Large intestine (tissue), 3 donors: ENCODE data around the gene VSX2. TPM values are rescaled to one million over a fixed set of nuclear protein-coding genes. Genes with fewer than 3 reads are reported as not detected.

ENCODE experiments used
- DNase-seq, 2 donors: peaks; one replicate each; pipeline versions ENCODE4 v3.0.0 to v3.0.0-alpha.2; 2013
- H3K27ac ChIP-seq: one replicate; pipeline ENCODE4 v1.5.1; 2013; ENCODE audit warnings: low read length
- H3K27me3 ChIP-seq: 2 replicates; pipeline ENCODE4 v1.6.1; 2013; ENCODE audit warnings: low read length; ENCODE audit not compliant: control insufficient read depth, insufficient read depth
- H3K36me3 ChIP-seq: 2 replicates; pipeline ENCODE4 v1.6.1; 2013; ENCODE audit warnings: low read length; ENCODE audit not compliant: control insufficient read depth, insufficient read depth
- H3K4me1 ChIP-seq: one replicate; pipeline ENCODE4 v1.6.1; 2013; ENCODE audit warnings: low read length; ENCODE audit not compliant: control insufficient read depth, insufficient read depth
- H3K4me3 ChIP-seq: one replicate; pipeline ENCODE4 v1.5.1; 2013; ENCODE audit warnings: low read length
- H3K9me3 ChIP-seq: one replicate; pipeline ENCODE4 v1.6.1; 2013; ENCODE audit warnings: mild to moderate bottlenecking, low read depth, low read length, moderate library complexity; ENCODE audit not compliant: control insufficient read depth
- WGBS: methylation state at CpG from one replicate; pipeline ENCODE4 v1.1.5; 2013; ENCODE audit warnings: low lambda C conversion rate; ENCODE audit not compliant: insufficient coverage; 5-methylcytosine and 5-hydroxymethylcytosine counted together
- polyA plus RNA-seq: library from polyadenylated mRNA; unstranded; fragments of 120-200 nt; gene quantifications from one replicate; pipeline ENCODE4 v1.2.1, GENCODE V29; 2013

VSX2 gene
- polyA plus RNA-seq, 1 donor: not detected

GRCh38 chr14:74275241-74275841 lies 36.1 kb downstream of the VSX2 start:
- no peak for DNase-seq
- Histone ChIP-seq H3K36me3 (no peaks in the 10 kb centered on the region), H3K9me3 (no peaks in the 10 kb centered on the region), H3K27me3 (peaks cover 2% of the 10 kb centered on the region), H3K27ac (no peak overlapping the region), H3K4me1 (no peaks in the 10 kb centered on the region), H3K4me3 (no peak overlapping the region)
- WGBS: no CpG with 5 or more reads among the region's 6 CpGs

GRCh38 chr14:74278080-74278479 lies 38.8 kb downstream of the VSX2 start:
- Histone ChIP-seq H3K36me3 (peaks cover 4% of the 10 kb centered on the region), H3K27me3 (no peaks in the 10 kb centered on the region), H3K27ac (no peak overlapping the region), H3K9me3 (no peaks in the 10 kb centered on the region), H3K4me1 (no peaks in the 10 kb centered on the region), H3K4me3 (no peak overlapping the region)
- no CpG with 5 or more reads among the region's 2 CpGs for WGBS
- DNase-seq: no peak

- DNase-seq: no peak
- no peaks in the 10 kb centered on the region for H3K4me1 ChIP-seq
- no peak overlapping the region for H3K4me3 ChIP-seq
- WGBS: no CpG with 5 or more reads among the region's 2 CpGs
- H3K9me3 ChIP-seq: no peaks in the 10 kb centered on the region
- peaks cover 27% of the 10 kb centered on the region for H3K36me3 ChIP-seq
- H3K27ac ChIP-seq: no peak overlapping the region
- H3K27me3 ChIP-seq: no peaks in the 10 kb centered on the region
These were observed 41.8 kb downstream of the VSX2 start for GRCh38 chr14:74281069-74281468.

GRCh38 chr14:74286736-74287135 lies 47.5 kb downstream of the VSX2 start:
- H3K4me1 ChIP-seq: no peaks in the 10 kb centered on the region
- DNase-seq: no peak
- no peaks in the 10 kb centered on the region for H3K9me3 ChIP-seq
- no peak overlapping the region for H3K4me3 ChIP-seq
- no peaks in the 10 kb centered on the region for H3K27me3 ChIP-seq
- no CpG with 5 or more reads among the region's 7 CpGs for WGBS
- H3K27ac ChIP-seq: no peak overlapping the region
- peaks cover 82% of the 10 kb centered on the region for H3K36me3 ChIP-seq

GRCh38 chr14:74289801-74290200 lies 50.6 kb downstream of the VSX2 start:
- no peak for DNase-seq
- peaks cover 82% of the 10 kb centered on the region for H3K36me3 ChIP-seq

GRCh38 chr14:74290415-74290814 lies 51.2 kb downstream of the VSX2 start:
- H3K27ac ChIP-seq: no peak overlapping the region
- H3K4me1 ChIP-seq: peaks cover 15% of the 10 kb centered on the region
- no peak overlapping the region for H3K4me3 ChIP-seq
- H3K27me3 ChIP-seq: no peaks in the 10 kb centered on the region
- peaks cover 82% of the 10 kb centered on the region for H3K36me3 ChIP-seq
- no peak for DNase-seq
- no CpG with 5 or more reads among the region's 7 CpGs for WGBS
- no peaks in the 10 kb centered on the region for H3K9me3 ChIP-seq

More at GRCh38 chr14:74289801-74290200, 50.6 kb downstream of the VSX2 start:
- H3K27ac ChIP-seq: no peak overlapping the region
- no peak overlapping the region for H3K4me3 ChIP-seq
- WGBS: no CpG with 5 or more reads among the region's 5 CpGs
- H3K27me3 ChIP-seq: no peaks in the 10 kb centered on the region
- peaks cover 9% of the 10 kb centered on the region for H3K4me1 ChIP-seq
- no peaks in the 10 kb centered on the region for H3K9me3 ChIP-seq

- no peak overlapping the region for H3K4me3 ChIP-seq
- peaks cover 31% of the 10 kb centered on the region for H3K4me1 ChIP-seq
- DNase-seq: no peak
- WGBS: 50% methylated on average over 2 of the region's 11 CpGs
- H3K9me3 ChIP-seq: no peaks in the 10 kb centered on the region
- peaks cover 78% of the 10 kb centered on the region for H3K36me3 ChIP-seq
- no peaks in the 10 kb centered on the region for H3K27me3 ChIP-seq
- H3K27ac ChIP-seq: no peak overlapping the region
These were observed 52.8 kb downstream of the VSX2 start for GRCh38 chr14:74292061-74292460.

GRCh38 chr14:74293606-74294005 lies 54.4 kb downstream of the VSX2 start:
- H3K4me3 ChIP-seq: no peak overlapping the region

GRCh38 chr14:74296037-74296467 lies 56.8 kb downstream of the VSX2 start:
- peak; percentile 83 to 92 for DNase-seq

More at GRCh38 chr14:74293606-74294005, 54.4 kb downstream of the VSX2 start:
- Histone ChIP-seq H3K4me1 (peaks cover 34% of the 10 kb centered on the region), H3K9me3 (no peaks in the 10 kb centered on the region), H3K27ac (peak overlapping the region; percentile 26), H3K27me3 (no peaks in the 10 kb centered on the region), H3K36me3 (peaks cover 76% of the 10 kb centered on the region)
- peak; percentile 41 to 62 for DNase-seq
- no CpG with 5 or more reads among the region's 2 CpGs for WGBS

GRCh38 chr14:74297986-74298385 lies 58.7 kb downstream of the VSX2 start:
- Histone ChIP-seq H3K27ac (no peak overlapping the region), H3K27me3 (no peaks in the 10 kb centered on the region), H3K9me3 (no peaks in the 10 kb centered on the region), H3K36me3 (peaks cover 48% of the 10 kb centered on the region), H3K4me3 (no peak overlapping the region), H3K4me1 (peaks cover 48% of the 10 kb centered on the region)
- no CpG with 5 or more reads among the region's 10 CpGs for WGBS
- DNase-seq: no peak

More at GRCh38 chr14:74296037-74296467, 56.8 kb downstream of the VSX2 start:
- peak overlapping the region; percentile 64 for H3K27ac ChIP-seq
- H3K27me3 ChIP-seq: no peaks in the 10 kb centered on the region
- WGBS: no CpG with 5 or more reads among the region's 9 CpGs
- H3K4me3 ChIP-seq: no peak overlapping the region
- no peaks in the 10 kb centered on the region for H3K9me3 ChIP-seq
- H3K36me3 ChIP-seq: peaks cover 67% of the 10 kb centered on the region
- H3K4me1 ChIP-seq: peaks cover 48% of the 10 kb centered on the region

GRCh38 chr14:74299061-74299545 lies 59.9 kb downstream of the VSX2 start:
- H3K4me3 ChIP-seq: no peak overlapping the region
- DNase-seq: peak; percentile 33 to 35
- H3K27me3 ChIP-seq: no peaks in the 10 kb centered on the region
- H3K27ac ChIP-seq: peak overlapping the region; percentile 53
- H3K4me1 ChIP-seq: peaks cover 45% of the 10 kb centered on the region
- no CpG with 5 or more reads among the region's 10 CpGs for WGBS
- peaks cover 46% of the 10 kb centered on the region for H3K36me3 ChIP-seq
- H3K9me3 ChIP-seq: no peaks in the 10 kb centered on the region
